AG09319 (cell line): Measurements from ENCODE around the gene ZBTB38.

ENCODE experiments used
- DNase-seq: peaks from one replicate; pipeline ENCODE4 v3.0.0-alpha.2; 2010; ENCODE audit warnings: low read depth; ENCODE audit errors: extremely low read depth
- TF ChIP-seq, protein P1 (sequence below): IDR thresholded peaks from 2 replicates; pipeline ENCODE4 v1.5.1; 2011; ENCODE audit warnings: low read depth, mild to moderate bottlenecking, inconsistent platforms, low read length, moderate library complexity

The ZBTB38 gene

DNA sequence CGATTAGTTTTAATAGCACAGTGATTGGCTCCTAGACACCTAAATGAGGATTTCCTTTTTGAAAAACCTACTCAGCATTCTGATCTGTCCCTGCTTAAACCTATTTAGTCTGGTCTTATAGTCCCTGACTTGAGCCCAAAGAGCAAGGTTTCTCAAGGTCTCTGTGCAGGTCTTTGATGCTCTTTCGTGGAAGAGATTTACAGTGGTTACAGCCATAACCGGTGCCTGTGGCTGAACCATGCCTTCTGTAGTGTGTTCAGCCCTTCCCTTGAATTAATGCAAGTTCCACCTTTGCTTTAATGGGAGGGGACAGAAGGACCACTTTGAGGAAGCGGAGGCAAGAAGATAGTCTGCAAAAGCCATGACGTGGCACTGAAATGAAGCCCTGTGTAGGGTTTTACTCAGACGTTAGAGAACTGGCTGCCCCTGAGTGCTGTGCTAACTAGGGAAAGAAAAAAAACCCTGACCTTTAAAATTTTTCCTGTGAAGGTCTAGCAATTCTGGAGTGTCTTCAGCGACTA lies 43.0 kb downstream of the ZBTB38 start:
- DNase-seq: no peak
- TF ChIP-seq, protein P1, sequence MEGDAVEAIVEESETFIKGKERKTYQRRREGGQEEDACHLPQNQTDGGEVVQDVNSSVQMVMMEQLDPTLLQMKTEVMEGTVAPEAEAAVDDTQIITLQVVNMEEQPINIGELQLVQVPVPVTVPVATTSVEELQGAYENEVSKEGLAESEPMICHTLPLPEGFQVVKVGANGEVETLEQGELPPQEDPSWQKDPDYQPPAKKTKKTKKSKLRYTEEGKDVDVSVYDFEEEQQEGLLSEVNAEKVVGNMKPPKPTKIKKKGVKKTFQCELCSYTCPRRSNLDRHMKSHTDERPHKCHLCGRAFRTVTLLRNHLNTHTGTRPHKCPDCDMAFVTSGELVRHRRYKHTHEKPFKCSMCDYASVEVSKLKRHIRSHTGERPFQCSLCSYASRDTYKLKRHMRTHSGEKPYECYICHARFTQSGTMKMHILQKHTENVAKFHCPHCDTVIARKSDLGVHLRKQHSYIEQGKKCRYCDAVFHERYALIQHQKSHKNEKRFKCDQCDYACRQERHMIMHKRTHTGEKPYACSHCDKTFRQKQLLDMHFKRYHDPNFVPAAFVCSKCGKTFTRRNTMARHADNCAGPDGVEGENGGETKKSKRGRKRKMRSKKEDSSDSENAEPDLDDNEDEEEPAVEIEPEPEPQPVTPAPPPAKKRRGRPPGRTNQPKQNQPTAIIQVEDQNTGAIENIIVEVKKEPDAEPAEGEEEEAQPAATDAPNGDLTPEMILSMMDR: no peak

DNA sequence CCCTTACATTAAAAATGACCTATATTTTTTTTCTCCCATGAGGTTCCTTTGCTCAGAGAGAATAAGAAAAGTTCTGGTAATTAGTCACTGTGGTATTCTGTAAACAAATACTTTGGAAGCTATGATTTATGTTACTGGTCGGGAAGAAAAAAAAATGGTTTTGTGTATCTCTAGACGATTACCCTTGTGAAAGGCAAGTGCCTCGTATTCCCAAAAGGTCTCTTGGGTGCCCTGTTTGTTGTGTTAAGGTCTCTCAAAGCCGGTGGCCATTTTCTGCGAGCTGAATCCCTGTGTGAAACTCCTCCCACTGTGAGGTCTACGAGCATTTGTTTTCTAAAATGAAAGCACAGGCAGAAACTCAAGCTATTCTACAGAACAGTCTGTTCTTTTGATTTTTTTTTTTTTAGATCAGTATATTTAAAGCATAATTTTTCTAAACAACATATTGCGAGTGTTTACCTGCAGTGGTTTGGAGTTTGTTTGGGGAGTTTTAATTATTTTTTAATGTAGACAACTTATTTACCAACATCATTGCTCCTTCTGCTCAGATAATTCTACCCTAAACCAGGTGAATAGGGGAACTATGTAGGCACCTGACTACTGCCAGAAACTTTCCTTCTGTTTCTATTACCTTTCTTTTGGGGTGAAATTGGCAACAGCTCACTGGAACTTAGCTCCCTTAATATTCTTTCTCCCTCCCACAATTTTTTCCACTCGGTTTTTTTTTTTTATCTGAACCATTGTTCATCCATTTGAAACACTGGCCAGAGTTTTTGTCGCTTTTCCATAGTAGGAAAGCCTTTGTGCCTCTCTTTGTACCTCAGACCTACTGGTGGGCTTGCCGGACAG lies 44.0 kb downstream of the ZBTB38 start:
- DNase-seq: peak; percentile 72

DNA sequence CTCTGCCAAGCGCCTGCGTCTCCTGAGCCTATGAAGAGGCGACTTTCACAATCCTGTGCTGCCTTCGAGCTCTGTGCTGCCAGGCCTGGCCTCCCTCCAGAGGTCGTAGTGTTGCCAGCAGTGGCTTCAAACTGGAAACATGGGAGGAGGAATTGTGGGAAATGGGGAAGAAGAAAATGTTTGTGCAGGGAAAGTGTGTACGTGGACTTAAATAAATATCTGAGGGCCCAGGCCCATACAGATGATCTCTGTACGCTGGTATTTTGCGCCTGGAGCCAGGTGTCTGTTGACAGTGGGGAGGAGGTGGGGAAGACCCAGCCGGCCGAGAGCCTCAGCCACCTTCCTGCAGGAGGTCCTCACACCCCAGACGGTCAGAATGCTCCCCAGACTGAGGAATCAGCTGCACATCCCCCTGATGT lies 44.6 kb downstream of the ZBTB38 start:
- TF ChIP-seq, protein P1: no peak; the same call in 1 of the 2 replicates
- peak; percentile 73 for DNase-seq

More for the DNA sequence above, 44.0 kb downstream of the ZBTB38 start:
- TF ChIP-seq, protein P1: no peak

DNA sequence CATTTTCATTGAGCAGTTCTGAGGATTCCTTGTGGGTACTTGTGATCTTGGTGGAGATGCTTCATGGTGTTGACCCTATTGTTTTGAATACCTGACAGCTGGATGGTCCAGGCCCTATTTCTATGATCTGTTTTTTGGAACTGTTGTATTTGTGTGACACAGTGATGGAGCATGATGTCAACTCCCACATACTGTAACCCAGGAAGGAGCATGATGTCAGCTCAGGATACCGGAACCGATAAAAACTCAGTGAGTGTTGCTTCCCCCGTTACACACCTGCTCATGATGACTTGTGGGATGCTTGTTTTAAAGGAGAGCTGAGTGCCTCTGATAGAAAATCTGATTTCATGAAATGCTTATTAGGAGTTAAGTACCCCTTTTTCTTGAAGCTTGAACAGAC lies 45.1 kb downstream of the ZBTB38 start:
- TF ChIP-seq, protein P1: no peak

DNA sequence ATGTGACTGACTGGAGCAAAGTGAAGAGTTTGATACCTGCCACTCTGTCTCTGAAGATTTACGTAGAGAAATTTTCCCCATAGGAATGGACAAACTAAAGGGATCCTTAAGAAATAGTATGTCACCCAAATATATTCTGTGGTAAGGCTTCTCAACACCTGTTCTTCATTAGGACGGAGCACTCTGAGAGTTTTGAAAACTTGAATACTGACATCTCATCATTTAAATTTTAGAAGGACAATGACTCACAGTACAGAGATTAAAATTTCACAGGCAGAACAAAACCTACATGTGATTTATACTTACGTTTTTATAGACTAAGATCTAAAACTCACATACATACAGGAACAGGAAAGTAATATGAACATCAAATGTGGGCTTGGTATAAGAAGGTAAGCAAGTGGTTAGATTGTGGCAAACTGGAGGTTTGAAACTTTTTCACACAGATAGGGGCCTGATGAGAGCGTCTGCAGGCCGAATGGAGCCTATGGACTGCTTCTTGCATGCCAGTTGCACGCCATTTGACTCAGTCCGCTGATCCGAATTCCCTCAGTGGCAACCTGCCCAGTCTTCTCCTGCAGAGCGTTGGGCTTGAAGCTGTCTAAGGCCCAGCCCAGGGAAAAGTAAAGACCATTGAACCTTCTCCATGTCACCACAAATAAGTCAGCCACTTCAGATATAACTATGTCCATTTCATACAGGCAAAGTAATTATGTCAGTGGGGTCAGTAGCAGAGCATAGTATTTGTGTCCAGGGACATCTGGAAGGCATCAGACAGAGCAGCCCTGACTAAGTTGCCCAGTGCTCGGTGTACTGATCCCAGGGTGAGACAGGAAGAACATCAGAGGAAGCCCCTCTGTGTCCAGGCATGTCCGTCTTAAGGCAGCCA lies 45.7 kb downstream of the ZBTB38 start:
- TF ChIP-seq, protein P1: no peak
- DNase-seq: peak; percentile 61

More for the DNA sequence above, 45.1 kb downstream of the ZBTB38 start:
- no peak for DNase-seq

DNA sequence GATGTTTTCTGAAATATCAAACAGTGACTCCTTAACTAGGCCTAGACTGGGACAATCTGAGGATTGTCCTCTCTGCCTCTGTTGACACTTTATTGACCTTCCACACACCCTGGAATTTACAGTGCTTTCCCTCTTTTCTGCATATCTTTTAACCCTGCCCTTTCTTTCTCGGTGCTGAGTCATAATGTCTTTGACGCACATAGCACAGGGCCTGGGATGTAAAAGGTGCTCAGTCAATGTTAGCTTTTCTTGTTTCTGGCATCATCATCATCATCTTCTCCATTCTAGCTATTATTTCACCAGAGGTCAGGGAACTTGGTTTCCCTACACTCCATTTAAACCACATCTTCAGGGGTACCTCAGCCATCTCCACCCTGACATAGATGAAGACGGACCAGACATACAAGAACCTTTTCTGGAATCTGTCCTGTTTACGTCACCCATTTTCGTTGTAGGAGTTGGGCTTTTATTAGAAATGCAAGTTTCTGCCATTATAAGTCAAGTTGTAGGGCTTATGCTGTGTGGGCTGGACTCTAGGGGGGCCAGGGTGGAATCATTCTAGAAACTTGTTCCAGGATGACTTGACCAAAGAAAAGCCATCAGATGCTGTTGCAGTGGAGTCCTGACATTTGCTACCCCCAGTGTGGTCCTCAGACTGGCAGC lies 46.6 kb downstream of the ZBTB38 start:
- TF ChIP-seq, protein P1: no peak
- DNase-seq: no peak
